K562 (cell line): Measurements from ENCODE around the gene GTF3C6. TPM values are rescaled to one million over a fixed set of nuclear protein-coding genes. Genes with fewer than 3 reads are reported as not detected.

Experiments
- CBX1 ChIP-seq: sonication (generic); IDR thresholded peaks from 2 replicates; pipeline ENCODE4 v1.6.1; 2016; ENCODE audit warnings: antibody characterized with exemption, low read depth, mild to moderate bottlenecking
- EGR1 ChIP-seq: fragments of 450-650 bp; conservative IDR thresholded peaks from 2 replicates; pipeline ENCODE4 v1.6.1; 2017; ENCODE audit warnings: mild to moderate bottlenecking
- ELF4 ChIP-seq: fragments of 450-650 bp; formaldehyde crosslinking; IDR thresholded peaks from 2 replicates; pipeline ENCODE4 v1.4.0; 2022; ENCODE audit warnings: missing genetic modification characterization
- GTF2E2 ChIP-seq: fragments of 200-800 bp; sonication (Bioruptor generic); IDR thresholded peaks from 2 replicates; pipeline ENCODE4 v1.6.1; 2016; ENCODE audit warnings: missing genetic modification characterization, missing compliant biosample characterization
- HOMEZ ChIP-seq: fragments of 250-450 bp; sonication (Bioruptor Pico); IDR thresholded peaks from 2 replicates; pipeline ENCODE4 v1.4.0; 2020; ENCODE audit warnings: mild to moderate bottlenecking, moderate library complexity
- MYNN ChIP-seq, 2 experiments: sonication (generic); formaldehyde crosslinking in 1 of 2; IDR thresholded peaks; 2 replicates each; pipeline versions ENCODE4 v1.5.0 to v1.6.1; 2016 to 2020; ENCODE audit warnings: antibody characterized with exemption in 1 of 2, missing genetic modification reagents in 1 of 2
- NFIC ChIP-seq: fragments of 450-650 bp; IDR thresholded peaks from 2 replicates; pipeline ENCODE4 v1.6.1; 2017; ENCODE audit warnings: mild to moderate bottlenecking, inconsistent platforms
- NFYB ChIP-seq: IDR thresholded peaks from 2 replicates; pipeline ENCODE4 v1.6.1; 2011; ENCODE audit warnings: mild to moderate bottlenecking, moderate library complexity; ENCODE audit not compliant: insufficient read length; ENCODE audit errors: extremely low read depth
- NR2C1 ChIP-seq, 2 experiments: fragments of 450-650 bp; IDR thresholded peaks; 2 replicates each; pipeline ENCODE4 v1.6.1; 2017; ENCODE audit warnings: mild to moderate bottlenecking in 2 of 2, antibody characterized with exemption in 1 of 2, inconsistent platforms in 1 of 2, missing compliant biosample characterization in 1 of 2, missing genetic modification characterization in 1 of 2
- OTX1 ChIP-seq: fragments of 450-650 bp; formaldehyde crosslinking; IDR thresholded peaks from 2 replicates; pipeline ENCODE4 v1.4.0; 2022; ENCODE audit warnings: mild to moderate bottlenecking
- PKNOX1 ChIP-seq: fragments of 450-650 bp; IDR thresholded peaks from 2 replicates; pipeline ENCODE4 v1.6.1; 2016
- POLR2AphosphoS5 ChIP-seq: IDR thresholded peaks from 2 replicates; pipeline ENCODE4 v1.6.1; 2011; ENCODE audit warnings: mild to moderate bottlenecking, low read depth, low read length, moderate library complexity; ENCODE audit not compliant: control insufficient read depth, insufficient read depth
- RFX1 ChIP-seq: fragments of 450-650 bp; IDR thresholded peaks from 2 replicates; pipeline ENCODE4 v1.6.1; 2016; ENCODE audit warnings: mild to moderate bottlenecking, moderate library complexity
- SP1 ChIP-seq: sonication (generic); formaldehyde crosslinking; IDR thresholded peaks from 2 replicates; pipeline ENCODE4 v1.8.1; 2022; ENCODE audit warnings: mild to moderate bottlenecking, missing genetic modification reagents
- SRSF7 ChIP-seq: fragments of 200-400 bp; formaldehyde crosslinking; optimal IDR thresholded peaks from 2 replicates; pipeline ENCODE3; 2017; ENCODE audit warnings: mild to moderate bottlenecking, low read depth, low read length
- TCF15 ChIP-seq: fragments of 250-450 bp; sonication (Bioruptor Pico); IDR thresholded peaks from 2 replicates; pipeline ENCODE4 v1.8.0; 2022; ENCODE audit warnings: moderate library complexity, mild to moderate bottlenecking, inconsistent platforms
- XRCC3 ChIP-seq: fragments of 450-650 bp; IDR thresholded peaks from 2 replicates; pipeline ENCODE4 v1.6.1; 2017; ENCODE audit warnings: mild to moderate bottlenecking, moderate library complexity
- ZBTB7A ChIP-seq: IDR thresholded peaks from 2 replicates; pipeline ENCODE4 v1.6.1; 2011; ENCODE audit warnings: low read depth, mild to moderate bottlenecking, low read length, moderate library complexity, borderline replicate concordance; ENCODE audit not compliant: control insufficient read depth
- ZNF431 ChIP-seq: sonication (generic); formaldehyde crosslinking; IDR thresholded peaks from 2 replicates; pipeline ENCODE4 v1.8.0; 2022; ENCODE audit warnings: mild to moderate bottlenecking, missing genetic modification reagents
- polyA plus RNA-seq, 8 experiments: library from polyadenylated mRNA; depleted of rRNA in 4 of 8; stranded (reverse) in 5 of 8; unstranded in 3 of 8; fragments of >200 nt; fragmentation: Nextera tagmentation in 2 of 8; fragmentation: Illumina TruSeq in 1 of 8; extraction: Ambion mirVana in 2 of 8; extraction: Trizol in 1 of 8; gene quantifications; 2 replicates each; pipeline versions ENCODE4 v1.2.1 to v1.2.3, GENCODE V29; 2011 to 2014; ENCODE audit warnings: inconsistent platforms in 1 of 8, missing spikeins in 1 of 8
- total RNA-seq, 7 experiments: library from RNA; depleted of rRNA in 6 of 7; stranded (reverse); fragments of >200 nt in 6 of 7; fragmentation: Illumina TruSeq in 2 of 7; extraction: Trizol in 2 of 7; gene quantifications; 2 replicates each; pipeline versions ENCODE4 v1.2.1 to v1.2.3, GENCODE V29; 2011 to 2021; ENCODE audit warnings: low replicate concordance in 1 of 7
- TF ChIP-seq, protein P1 (sequence below): fragments of 450-650 bp; IDR thresholded peaks from 2 replicates; pipeline ENCODE4 v1.6.1; 2018; ENCODE audit not compliant: partially characterized antibody

The GTF3C6 gene
- total and polyA plus RNA-seq, 9 of the 15 experiments (the other 6 are each of a cell fraction or from before 2014, with no cell fraction given) = 37.6 to 140 (median 111) TPM

GRCh38 chr6:110958329-110959192, at the start of gene GTF3C6 (continued):
- TF ChIP-seq ELF4 (CRISPR knock-in tag) (0 out of 2 replicates have a peak, but pooled peaks have one; percentile 6), SRSF7 (no peak), ZNF431 (CRISPR knock-in tag) (peak; percentile 68), CBX1 (0 out of 2 replicates have a peak, but pooled peaks have one; percentile 49), GTF2E2 (tag) (peak; percentile 100), NR2C1 (IDR thresholded peaks at IDR 0.05) (no peak), NR2C1 (tag; IDR thresholded peaks at IDR 0.05) (no peak; the same call in 1 of the 2 replicates), NFYB (no peak), OTX1 (CRISPR knock-in tag) (peak; percentile 33; the same call in 1 of the 2 replicates), MYNN (IDR thresholded peaks at IDR 0.05) (peak; percentile 33; the same call in 1 of the 2 replicates), MYNN (CRISPR knock-in tag; IDR thresholded peaks at IDR 0.05) (no peak), PKNOX1 (no peak), XRCC3 (no peak), ZBTB7A (peak; percentile 47; the same call in 1 of the 2 replicates), SP1 (peak; percentile 73; the same call in 1 of the 2 replicates), NFIC (peak; percentile 70), EGR1 (0 out of 2 replicates have a peak, but pooled peaks have one; percentile 12), HOMEZ (no peak), TCF15 (CRISPR knock-in tag) (no peak), RFX1 (no peak), POLR2AphosphoS5 (peak; percentile 93)
- TF ChIP-seq, protein P1, sequence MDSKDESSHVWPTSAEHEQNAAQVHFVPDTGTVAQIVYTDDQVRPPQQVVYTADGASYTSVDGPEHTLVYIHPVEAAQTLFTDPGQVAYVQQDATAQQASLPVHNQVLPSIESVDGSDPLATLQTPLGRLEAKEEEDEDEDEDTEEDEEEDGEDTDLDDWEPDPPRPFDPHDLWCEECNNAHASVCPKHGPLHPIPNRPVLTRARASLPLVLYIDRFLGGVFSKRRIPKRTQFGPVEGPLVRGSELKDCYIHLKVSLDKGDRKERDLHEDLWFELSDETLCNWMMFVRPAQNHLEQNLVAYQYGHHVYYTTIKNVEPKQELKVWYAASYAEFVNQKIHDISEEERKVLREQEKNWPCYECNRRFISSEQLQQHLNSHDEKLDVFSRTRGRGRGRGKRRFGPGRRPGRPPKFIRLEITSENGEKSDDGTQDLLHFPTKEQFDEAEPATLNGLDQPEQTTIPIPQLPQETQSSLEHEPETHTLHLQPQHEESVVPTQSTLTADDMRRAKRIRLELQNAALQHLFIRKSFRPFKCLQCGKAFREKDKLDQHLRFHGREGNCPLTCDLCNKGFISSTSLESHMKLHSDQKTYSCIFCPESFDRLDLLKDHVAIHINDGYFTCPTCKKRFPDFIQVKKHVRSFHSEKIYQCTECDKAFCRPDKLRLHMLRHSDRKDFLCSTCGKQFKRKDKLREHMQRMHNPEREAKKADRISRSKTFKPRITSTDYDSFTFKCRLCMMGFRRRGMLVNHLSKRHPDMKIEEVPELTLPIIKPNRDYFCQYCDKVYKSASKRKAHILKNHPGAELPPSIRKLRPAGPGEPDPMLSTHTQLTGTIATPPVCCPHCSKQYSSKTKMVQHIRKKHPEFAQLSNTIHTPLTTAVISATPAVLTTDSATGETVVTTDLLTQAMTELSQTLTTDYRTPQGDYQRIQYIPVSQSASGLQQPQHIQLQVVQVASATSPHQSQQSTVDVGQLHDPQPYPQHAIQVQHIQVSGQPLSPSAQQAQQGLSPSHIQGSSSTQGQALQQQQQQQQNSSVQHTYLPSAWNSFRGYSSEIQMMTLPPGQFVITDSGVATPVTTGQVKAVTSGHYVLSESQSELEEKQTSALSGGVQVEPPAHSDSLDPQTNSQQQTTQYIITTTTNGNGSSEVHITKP = no peak
